ENCODE data around the gene RETREG2.

Gene RETREG2

DNA sequence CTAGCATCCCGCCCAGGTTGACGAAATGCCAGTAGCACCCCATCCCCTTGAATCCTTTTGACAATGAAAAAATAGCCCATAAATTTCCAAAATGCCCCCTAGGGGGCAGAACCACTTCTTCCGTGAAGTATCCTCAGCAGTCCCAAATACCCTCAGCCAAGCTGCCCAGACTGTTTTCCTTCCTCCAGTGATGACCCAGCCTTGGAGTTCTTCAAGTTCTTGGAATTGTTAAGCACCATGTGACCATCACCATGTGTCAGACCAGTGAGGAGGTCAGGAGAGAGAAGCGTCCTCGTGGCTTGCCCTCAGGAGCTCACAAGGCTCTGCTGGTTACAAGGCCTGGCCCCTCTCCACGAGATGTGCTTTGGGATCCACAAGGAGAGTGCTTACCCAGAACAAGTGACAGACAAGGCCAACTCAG, 6.8 kb upstream of the RETREG2 start:
- peak; percentile 50 for DNase-seq

DNA sequence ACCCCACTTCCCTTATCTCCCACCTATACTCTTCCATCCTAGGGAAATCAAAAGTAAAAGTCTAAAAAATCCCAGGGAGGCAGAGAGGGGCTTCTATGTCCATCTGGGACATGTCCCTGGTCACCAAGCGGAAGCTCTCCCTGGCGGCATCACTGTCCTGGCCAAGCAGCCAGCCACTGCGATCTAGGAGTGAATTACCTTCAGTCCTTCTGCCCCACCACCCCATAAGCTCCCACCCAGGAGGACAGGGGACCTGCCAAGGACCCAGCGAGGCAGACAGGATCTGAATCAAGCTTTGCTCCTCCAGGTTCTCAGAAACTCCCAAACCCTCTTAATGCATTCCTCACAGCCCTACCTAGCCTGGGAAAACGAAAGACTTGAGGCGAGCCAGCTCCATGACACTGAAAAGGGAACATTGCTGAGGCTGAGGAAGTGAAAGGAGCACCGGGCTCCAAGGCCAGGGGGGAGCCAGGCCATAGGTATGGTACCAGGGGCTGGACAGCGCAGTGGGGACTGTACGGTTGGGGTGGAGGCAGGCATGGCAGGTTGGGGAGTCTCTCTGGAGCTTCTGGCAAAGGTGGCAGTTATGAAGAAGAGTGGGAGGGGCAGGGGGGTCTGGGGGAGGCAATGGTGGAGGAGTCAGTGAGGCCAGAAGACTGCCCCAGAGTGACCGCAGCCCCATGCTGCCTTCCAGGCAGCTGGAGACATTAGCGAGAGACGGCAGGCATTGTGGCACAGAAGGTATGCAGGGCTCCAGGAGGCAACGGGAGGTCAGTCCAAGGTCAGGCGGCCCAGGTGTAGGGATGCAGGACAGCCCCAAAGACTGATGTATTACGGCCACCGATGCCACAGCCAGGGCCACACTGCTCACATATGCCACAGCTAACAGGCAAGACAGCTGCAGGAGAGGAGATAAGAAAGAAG, 5.6 kb upstream of the RETREG2 start:
- DNase-seq = no peak

DNA sequence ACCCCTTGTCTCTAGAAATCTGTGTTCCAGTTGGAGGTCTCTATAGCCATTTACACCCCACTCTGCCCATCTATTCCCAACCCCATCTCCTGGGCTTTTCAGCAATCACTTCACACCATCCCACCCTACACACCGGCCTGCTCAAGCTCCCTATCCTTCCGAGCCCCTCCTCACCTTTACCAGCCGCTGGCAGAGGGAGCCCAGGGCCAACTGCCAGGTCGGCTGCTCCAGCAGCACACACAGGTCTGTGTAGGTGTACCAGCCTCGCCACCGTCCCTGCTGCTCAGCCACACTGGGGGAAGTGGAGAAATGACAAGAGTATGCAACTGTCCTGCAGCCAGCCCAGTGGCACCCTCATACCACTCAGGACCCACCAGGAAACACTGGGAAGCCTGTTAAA, 4.9 kb upstream of the RETREG2 start:
- DNase-seq = no peak

GRCh38 chr2:219174146-219174545, 3.9 kb upstream of the RETREG2 start:
- no peak for DNase-seq

DNA sequence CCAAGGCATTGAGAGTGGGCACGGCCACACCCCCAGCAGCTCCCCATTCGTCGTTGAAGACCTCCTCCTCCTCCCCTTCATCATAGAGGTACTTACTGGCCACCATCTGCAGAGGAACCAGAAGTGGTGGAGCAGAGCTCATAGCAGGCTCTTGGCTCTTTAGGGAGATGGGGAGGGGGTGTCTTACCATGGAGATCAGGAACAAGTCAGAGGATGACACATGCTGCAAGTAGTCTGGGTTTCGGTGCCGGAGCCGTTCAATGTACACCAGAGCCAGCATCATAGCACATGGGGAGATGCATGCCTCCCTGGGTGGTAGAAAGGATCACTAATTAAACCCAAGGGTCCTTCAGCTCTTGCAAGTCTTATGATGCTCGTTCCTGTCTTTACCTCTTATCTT, 3.3 kb upstream of the RETREG2 start:
- DNase-seq = no peak

GRCh38 chr2:219175486-219175885, 2.6 kb upstream of the RETREG2 start:
- no peak for DNase-seq

- peak; percentile 29 for DNase-seq
These were observed 1.9 kb upstream of the RETREG2 start for GRCh38 chr2:219175928-219176817.

GRCh38 chr2:219176818-219177551, 1.1 kb upstream of the RETREG2 start, which contains the start of gene CNPPD1:
Gene CNPPD1 (minus strand): TSS chr2:219176925. CDS start chr2:219176828, 97 bp downstream.
- peak; percentile 93 for DNase-seq

DNA sequence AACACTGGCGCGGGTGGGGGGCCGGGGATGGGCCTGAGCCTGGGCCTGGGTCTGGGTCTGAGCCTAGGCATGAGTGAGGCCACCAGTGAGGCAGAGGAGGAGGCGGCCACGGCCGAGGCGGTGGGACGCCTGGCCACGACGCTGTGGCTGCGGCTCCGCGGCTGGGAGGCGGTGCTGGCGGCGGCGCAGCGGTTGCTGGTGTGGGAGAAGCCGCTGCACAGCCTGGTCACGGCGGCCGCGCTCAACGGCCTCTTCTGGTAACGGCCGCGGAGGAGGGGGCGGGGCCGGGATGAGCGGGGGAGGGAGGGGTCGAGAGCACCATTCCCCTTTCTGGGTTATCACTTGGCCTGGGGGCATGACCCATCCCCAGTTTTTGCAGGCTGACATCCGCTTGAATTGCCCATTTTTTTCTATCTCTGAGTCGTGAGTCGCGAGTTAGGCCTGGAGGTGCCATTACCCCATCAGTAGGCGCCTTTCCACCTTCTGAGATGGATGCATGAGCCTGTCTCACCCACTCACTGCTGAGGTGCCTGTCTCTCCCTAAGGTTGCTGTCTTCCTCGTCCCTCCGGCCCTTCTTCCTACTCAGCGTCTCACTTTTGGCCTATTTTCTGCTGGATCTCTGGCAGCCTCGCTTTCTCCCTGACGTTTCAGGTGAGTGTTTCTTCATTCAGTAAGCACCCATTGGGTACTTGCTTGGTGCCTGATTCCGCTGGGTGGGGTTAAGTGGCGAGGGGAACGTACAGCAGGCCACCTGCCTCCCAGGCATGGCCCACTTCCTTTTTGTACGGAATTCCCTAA, 501 bp downstream of the RETREG2 start:
- peak; percentile 57 for DNase-seq

- no peak for DNase-seq
These were observed 1.8 kb downstream of the RETREG2 start for GRCh38 chr2:219179601-219180465.

DNA sequence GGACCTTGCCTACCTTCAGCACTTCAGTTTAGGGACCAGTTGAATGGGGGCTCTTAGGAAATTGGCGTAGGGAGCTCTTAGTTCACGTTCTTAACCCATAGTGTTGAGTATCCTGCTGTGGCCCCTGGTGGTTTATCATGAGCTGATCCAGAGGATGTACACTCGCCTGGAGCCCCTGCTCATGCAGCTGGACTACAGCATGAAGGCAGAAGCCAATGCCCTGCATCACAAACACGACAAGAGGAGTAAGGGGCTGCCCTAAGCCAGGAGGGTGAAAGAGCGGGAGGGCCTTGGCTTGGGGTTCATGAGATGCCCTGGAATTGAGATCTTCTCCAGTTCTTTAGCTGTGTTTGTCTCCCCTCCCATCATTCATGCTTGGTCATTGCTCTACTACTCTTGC, 2.9 kb downstream of the RETREG2 start:
- no peak for DNase-seq

DNA sequence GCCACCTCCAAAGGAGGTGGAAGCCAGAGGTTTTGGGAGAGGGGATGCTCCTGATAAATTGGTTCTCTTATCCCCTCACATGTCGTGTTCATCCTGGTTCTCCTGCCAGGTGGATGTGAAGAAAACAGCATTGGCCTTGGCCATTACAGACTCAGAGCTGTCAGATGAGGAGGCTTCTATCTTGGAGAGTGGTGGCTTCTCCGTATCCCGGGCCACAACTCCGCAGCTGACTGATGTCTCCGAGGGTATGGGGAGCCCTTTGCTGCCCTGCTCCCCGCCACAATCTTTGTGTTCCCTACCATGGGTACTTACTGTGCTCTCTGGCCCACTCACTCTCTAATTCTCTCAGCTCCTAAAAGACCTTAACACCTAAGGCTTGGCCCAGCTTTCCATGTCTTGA, 3.5 kb downstream of the RETREG2 start:
- no peak for DNase-seq

DNA sequence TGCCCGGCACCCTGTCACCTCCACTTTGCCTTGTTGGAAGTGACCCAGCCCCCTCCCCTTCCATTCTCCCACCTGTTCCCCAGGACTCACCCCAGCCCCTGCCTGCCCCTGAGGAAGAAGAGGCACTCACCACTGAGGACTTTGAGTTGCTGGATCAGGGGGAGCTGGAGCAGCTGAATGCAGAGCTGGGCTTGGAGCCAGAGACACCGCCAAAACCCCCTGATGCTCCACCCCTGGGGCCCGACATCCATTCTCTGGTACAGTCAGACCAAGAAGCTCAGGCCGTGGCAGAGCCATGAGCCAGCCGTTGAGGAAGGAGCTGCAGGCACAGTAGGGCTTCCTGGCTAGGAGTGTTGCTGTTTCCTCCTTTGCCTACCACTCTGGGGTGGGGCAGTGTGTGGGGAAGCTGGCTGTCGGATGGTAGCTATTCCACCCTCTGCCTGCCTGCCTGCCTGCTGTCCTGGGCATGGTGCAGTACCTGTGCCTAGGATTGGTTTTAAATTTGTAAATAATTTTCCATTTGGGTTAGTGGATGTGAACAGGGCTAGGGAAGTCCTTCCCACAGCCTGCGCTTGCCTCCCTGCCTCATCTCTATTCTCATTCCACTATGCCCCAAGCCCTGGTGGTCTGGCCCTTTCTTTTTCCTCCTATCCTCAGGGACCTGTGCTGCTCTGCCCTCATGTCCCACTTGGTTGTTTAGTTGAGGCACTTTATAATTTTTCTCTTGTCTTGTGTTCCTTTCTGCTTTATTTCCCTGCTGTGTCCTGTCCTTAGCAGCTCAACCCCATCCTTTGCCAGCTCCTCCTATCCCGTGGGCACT, 4.5 kb downstream of the RETREG2 start:
- peak; percentile 17 for DNase-seq

- DNase-seq = no peak
These were observed 5.2 kb downstream of the RETREG2 start for GRCh38 chr2:219183151-219183772.

DNA sequence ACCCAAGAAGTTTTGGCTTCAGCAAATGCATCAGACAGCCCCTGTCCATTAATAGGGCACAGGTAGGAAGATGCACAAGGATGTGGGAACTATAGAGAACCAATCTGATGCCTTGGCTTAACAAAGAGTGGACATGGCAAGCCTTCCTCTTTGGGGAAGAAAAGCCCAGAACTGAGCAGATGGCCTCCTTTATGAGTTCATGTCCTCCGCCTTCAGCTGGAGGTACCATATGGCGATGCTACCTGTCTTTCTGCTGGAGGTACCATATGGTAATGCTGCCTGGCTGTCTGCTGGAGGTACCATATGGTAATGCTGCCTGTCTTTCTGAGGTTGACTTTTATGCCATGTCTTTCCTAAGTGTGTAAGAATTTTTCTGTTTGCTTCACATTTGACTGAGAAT, 6.0 kb downstream of the RETREG2 start:
- DNase-seq = no peak

- peak; percentile 28 for DNase-seq
These were observed 8.8 kb downstream of the RETREG2 start for GRCh38 chr2:219186754-219187456.

DNA sequence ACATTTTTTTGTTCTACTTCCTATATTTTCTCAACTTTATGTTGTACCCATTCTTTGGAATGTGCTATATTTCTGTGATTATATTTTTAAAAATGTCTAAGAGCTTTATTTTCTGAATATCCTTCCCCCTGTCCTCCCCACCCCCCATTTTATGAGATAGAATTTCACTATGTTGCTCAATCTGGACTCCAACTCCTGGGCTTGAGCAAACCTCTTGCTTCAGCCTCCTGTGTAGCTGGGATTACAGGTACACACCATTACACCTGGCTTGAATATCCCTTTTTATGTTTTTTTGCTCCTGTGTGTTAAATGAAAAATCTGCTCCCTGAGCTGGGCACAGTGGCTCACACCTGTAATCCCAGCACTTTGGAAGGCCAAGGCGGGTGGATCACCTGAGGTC, 19.3 kb downstream of the RETREG2 start:
- DNase-seq = no peak

- no peak for DNase-seq
These were observed 20.9 kb downstream of the RETREG2 start for GRCh38 chr2:219198974-219199373.
